SU-DHL-6 (cell line): Measurements from ENCODE around the gene CTDP1.

ENCODE experiments used
- H2AFZ ChIP-seq: fragments of 200-600 bp; sonication (generic); 2 replicates; pipeline ENCODE4 v1.6.1; 2014; ENCODE audit warnings: low read depth, mild to moderate bottlenecking, moderate library complexity, mixed read lengths, antibody characterized with exemption, low read length; ENCODE audit not compliant: severe bottlenecking
- H3F3A ChIP-seq: fragments of 200-600 bp; shearing (Covaris generic); 2 replicates; pipeline ENCODE4 v1.6.0; 2016; ENCODE audit warnings: antibody characterized with exemption, mild to moderate bottlenecking; ENCODE audit not compliant: insufficient read depth
- H3K27ac ChIP-seq: fragments of 200-600 bp; sonication (generic); 2 replicates; pipeline ENCODE4 v1.5.1; 2016; ENCODE audit warnings: low read depth, mild to moderate bottlenecking, low read length, moderate library complexity, mixed read lengths
- H3K27me3 ChIP-seq: fragments of 200-600 bp; sonication (generic), shearing (Covaris generic); 2 replicates; pipeline ENCODE4 v1.6.0; 2014; ENCODE audit warnings: mild to moderate bottlenecking, low read length
- H3K36me3 ChIP-seq: fragments of 200-600 bp; sonication (generic); 2 replicates; pipeline ENCODE4 v1.6.1; 2014; ENCODE audit warnings: mild to moderate bottlenecking, low read length, mixed read lengths
- H3K4me2 ChIP-seq: fragments of 300-600, 200-600 bp; shearing (Covaris generic), sonication (generic); 2 replicates; pipeline ENCODE4 v1.6.0; 2014; ENCODE audit warnings: low read length, low read depth, mild to moderate bottlenecking; ENCODE audit not compliant: poor library complexity, severe bottlenecking
- H3K4me3 ChIP-seq: fragments of 200-600 bp; sonication (generic); 2 replicates; pipeline ENCODE4 v1.5.1; 2014; ENCODE audit warnings: antibody characterized with exemption, low read length, mild to moderate bottlenecking, mixed read lengths; ENCODE audit not compliant: insufficient read depth, poor library complexity, severe bottlenecking
- H3K79me2 ChIP-seq: fragments of 200-600 bp; sonication (generic); 2 replicates; pipeline ENCODE4 v1.6.1; 2014; ENCODE audit warnings: mild to moderate bottlenecking, low read length, moderate library complexity; ENCODE audit not compliant: insufficient read depth
- H3K9ac ChIP-seq: fragments of 200-600 bp; sonication (generic); 2 replicates; pipeline ENCODE4 v1.7.0; 2014; ENCODE audit warnings: mild to moderate bottlenecking, low read length
- H3K9me2 ChIP-seq: fragments of 200-600 bp; sonication (generic); replicated peaks from 2 replicates; pipeline ENCODE4 v1.6.1; 2014; ENCODE audit warnings: low read length; ENCODE audit not compliant: insufficient read depth
- H3K9me3 ChIP-seq: fragments of 200-600 bp; sonication (generic); 2 replicates; pipeline ENCODE4 v1.6.1; 2014; ENCODE audit warnings: low read length, mixed read lengths; ENCODE audit not compliant: insufficient read depth
- H4K20me1 ChIP-seq: fragments of 200-600 bp; sonication (generic); 2 replicates; pipeline ENCODE4 v1.6.1; 2014; ENCODE audit warnings: low read depth, mild to moderate bottlenecking, antibody characterized with exemption, low read length, moderate library complexity, mixed read lengths
- EZH2phosphoT487 ChIP-seq: fragments of 200-600 bp; sonication (generic), shearing (Covaris generic); conservative IDR thresholded peaks from 2 replicates; pipeline ENCODE4 v1.6.1; 2018; ENCODE audit warnings: mild to moderate bottlenecking, antibody characterized with exemption, low read length, moderate library complexity, mixed read lengths
- TF ChIP-seq, protein P1 (sequence below): fragments of 200-600 bp; sonication (generic); IDR thresholded peaks from one replicate; pipeline ENCODE4 v1.5.1; 2017; ENCODE audit warnings: antibody characterized with exemption, mild to moderate bottlenecking, low read length, moderate library complexity; ENCODE audit not compliant: insufficient read depth, poor library complexity, severe bottlenecking

Gene CTDP1

DNA sequence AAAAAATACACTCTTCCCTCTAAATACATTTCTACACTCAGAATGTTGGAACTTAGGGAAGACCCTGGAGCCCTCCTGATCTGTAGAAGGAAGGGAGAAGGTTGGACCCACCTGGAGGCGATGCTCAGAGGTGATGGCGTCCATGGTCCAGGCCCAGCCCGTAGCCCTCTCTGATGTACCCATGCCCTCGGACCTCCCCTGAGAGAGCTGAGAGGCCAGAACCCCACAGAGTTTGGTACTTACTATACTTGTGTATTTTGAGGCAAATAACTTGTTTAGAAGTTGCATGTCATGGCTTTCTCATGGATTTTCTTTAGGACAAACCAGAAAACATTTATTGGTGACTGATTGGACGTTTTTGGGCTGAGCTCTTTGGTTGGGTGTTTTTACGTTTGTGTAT, 10.5 kb downstream of the CTDP1 start:
- H2AFZ ChIP-seq, result no peak overlapping the region
- H3K4me3 ChIP-seq, result no peak overlapping the region
- H3K27me3 ChIP-seq, result no peaks in the 10 kb centered on the region
- H4K20me1 ChIP-seq, result peaks cover 14% of the 10 kb centered on the region; the same call in 1 of the 2 replicates
- H3K9me2 ChIP-seq, result no peaks in the 10 kb centered on the region
- TF ChIP-seq EZH2phosphoT487, result no peak
- TF ChIP-seq, protein P1, sequence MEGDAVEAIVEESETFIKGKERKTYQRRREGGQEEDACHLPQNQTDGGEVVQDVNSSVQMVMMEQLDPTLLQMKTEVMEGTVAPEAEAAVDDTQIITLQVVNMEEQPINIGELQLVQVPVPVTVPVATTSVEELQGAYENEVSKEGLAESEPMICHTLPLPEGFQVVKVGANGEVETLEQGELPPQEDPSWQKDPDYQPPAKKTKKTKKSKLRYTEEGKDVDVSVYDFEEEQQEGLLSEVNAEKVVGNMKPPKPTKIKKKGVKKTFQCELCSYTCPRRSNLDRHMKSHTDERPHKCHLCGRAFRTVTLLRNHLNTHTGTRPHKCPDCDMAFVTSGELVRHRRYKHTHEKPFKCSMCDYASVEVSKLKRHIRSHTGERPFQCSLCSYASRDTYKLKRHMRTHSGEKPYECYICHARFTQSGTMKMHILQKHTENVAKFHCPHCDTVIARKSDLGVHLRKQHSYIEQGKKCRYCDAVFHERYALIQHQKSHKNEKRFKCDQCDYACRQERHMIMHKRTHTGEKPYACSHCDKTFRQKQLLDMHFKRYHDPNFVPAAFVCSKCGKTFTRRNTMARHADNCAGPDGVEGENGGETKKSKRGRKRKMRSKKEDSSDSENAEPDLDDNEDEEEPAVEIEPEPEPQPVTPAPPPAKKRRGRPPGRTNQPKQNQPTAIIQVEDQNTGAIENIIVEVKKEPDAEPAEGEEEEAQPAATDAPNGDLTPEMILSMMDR, result no peak
- peaks cover 83% of the 10 kb centered on the region for H3K79me2 ChIP-seq
- no peaks in the 10 kb centered on the region for H3F3A ChIP-seq
- no peaks in the 10 kb centered on the region for H3K9me3 ChIP-seq
- no peaks in the 10 kb centered on the region for H3K36me3 ChIP-seq
- H3K27ac ChIP-seq, result no peak overlapping the region
- no peak overlapping the region for H3K9ac ChIP-seq
- H3K4me2 ChIP-seq, result no peak overlapping the region

DNA sequence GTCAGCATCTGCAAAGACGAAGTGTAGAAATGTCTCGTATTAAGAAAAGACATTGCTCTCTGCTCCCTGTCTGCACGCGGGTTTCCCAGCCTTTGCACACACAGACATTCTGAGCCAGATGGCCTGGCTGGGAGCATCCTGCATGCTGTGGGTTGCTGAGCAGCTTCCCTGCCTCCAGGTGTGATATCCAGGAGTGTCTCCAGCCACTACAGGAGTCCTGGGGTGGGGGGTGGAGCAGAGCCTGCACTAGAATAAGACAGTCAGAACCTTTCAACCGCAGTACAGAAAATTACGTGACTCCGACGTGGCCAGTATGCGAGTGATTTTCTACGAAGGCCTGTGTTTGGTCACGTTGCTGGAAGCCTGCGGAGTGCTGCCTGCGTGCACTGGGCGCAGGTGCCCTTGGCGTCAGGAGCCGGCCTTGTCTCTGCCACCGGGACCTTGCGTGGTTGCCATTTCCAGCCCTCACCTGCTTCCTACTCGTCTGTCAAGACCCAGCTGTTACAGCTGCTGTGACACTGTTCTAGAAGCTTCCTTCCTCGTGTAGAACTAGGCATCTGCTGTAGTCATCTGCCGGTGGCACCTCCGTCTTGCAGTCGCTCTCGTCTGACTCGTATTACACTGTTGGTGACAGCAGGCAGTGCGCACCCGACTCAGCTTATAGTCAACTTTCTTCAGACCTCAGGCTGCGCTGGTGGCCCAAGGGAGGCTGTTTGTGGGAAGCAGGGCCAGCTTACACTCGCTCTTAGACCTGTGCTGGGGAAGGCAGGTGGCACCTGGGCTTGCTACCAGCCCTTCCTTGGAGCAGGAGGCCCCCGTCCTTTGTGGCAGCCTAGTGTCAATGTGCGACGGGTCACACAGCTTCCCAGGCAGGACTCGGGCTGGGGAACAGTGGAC, 11.2 kb downstream of the CTDP1 start:
- H3K27me3 ChIP-seq, result no peaks in the 10 kb centered on the region
- H3K4me2 ChIP-seq, result no peak overlapping the region
- no peak overlapping the region for H3K27ac ChIP-seq
- peaks cover 75% of the 10 kb centered on the region for H3K79me2 ChIP-seq
- H3K4me3 ChIP-seq, result no peak overlapping the region
- no peaks in the 10 kb centered on the region for H3K36me3 ChIP-seq
- no peak overlapping the region for H2AFZ ChIP-seq
- H4K20me1 ChIP-seq, result peaks cover 10% of the 10 kb centered on the region; the same call in 1 of the 2 replicates
- no peak overlapping the region for H3K9ac ChIP-seq
- H3K9me2 ChIP-seq, result no peaks in the 10 kb centered on the region
- no peaks in the 10 kb centered on the region for H3F3A ChIP-seq
- H3K9me3 ChIP-seq, result no peaks in the 10 kb centered on the region
- TF ChIP-seq, protein P1, result no peak
- TF ChIP-seq EZH2phosphoT487, result no peak

DNA sequence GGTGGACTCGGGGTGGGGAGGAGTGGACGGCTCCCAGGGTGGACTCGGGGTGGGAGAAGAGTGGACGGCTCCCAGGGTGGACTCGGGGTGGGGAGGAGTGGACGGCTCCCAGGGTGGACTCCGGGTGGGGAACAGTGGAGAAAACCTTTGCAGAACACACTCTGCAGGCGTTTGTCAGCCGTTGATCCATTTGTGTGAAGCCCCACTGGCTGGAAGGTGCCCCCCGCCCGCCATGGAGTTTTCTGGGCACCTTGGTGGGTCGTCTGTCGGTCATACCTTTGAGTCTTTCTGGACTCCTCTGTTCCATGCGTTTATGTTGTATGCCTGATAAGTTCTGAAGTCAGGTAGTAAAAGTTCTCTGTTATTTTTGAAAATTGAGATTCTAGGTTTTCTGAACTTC, 12.5 kb downstream of the CTDP1 start:
- Histone ChIP-seq H3K27me3 (no peaks in the 10 kb centered on the region), H3K4me2 (no peak overlapping the region), H3K4me3 (no peak overlapping the region), H3F3A (no peaks in the 10 kb centered on the region), H3K36me3 (no peaks in the 10 kb centered on the region), H2AFZ (no peak overlapping the region), H3K9me2 (no peaks in the 10 kb centered on the region), H4K20me1 (peaks cover 6% of the 10 kb centered on the region; the same call in 1 of the 2 replicates), H3K9me3 (no peaks in the 10 kb centered on the region), H3K79me2 (peaks cover 67% of the 10 kb centered on the region), H3K9ac (no peak overlapping the region), H3K27ac (no peak overlapping the region)
- no peak for TF ChIP-seq EZH2phosphoT487
- TF ChIP-seq, protein P1, result no peak
